ENCODE data around the gene TKTL1.

- TF ChIP-seq CTCF (IDR thresholded peaks at IDR 0.05; ENCODE audit: low read depth, low read length, poor library complexity, severe bottlenecking) (no peak), EZH2phosphoT487 (IDR thresholded peaks at IDR 0.05; ENCODE audit: borderline replicate concordance, low read length) (no peak)
Observed at GRCh38 chrX:154328646-154329045, 33.1 kb downstream of the TKTL1 start.

Data from DOHH2 (cell line).